ENCODE measurements around the gene USP26.
"Not testable (repeated sequence)": the region's sequence is repeated elsewhere in the genome, so short reads cannot be mapped to it uniquely, and the experiment has no call there.

Gene USP26

DNA sequence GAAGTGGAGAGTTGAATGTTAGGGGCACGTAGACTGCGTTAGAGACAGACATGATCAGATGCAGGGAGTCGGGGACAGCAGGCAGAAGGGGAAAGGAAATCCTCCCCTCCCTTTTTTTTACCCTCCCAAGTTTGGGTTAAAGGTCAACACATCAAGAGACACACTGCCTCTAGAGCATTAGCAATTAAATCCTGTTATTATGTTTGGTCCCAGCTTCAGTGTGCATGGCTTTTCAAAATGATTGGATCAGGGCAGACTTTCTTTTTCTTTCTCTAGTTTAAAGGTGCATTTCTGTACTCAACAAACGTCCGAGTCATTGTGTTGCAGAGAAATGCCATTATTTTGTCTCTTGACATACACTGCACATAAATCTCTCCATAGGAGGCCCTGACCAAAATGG, 63.9 kb downstream of the USP26 start:
- DNase-seq (ENCODE audit: insufficient read length, low spot score) (no peak), FAIRE-seq (no peak)

DNA sequence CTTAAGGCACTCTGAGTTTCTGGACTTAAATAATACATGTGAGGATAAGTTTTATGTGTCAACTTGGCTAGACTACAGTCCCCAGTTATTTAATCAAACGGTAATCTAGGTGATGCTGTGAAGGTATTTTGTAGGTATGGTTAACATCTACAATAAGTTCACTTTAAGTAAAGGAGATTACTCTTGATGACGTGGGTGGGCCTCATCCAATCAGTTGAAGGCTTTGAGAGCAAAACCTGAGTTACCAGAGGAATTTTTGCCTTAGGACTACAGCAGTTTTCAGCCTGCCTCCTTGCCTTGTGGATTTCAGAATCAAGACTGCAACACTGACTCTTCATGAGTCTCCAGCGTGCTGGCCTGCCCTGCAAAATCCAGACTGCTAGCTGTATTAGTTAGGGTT, 78.7 kb downstream of the USP26 start:
- FAIRE-seq (no peak), DNase-seq (ENCODE audit: insufficient read length, low spot score) (no peak)

DNA sequence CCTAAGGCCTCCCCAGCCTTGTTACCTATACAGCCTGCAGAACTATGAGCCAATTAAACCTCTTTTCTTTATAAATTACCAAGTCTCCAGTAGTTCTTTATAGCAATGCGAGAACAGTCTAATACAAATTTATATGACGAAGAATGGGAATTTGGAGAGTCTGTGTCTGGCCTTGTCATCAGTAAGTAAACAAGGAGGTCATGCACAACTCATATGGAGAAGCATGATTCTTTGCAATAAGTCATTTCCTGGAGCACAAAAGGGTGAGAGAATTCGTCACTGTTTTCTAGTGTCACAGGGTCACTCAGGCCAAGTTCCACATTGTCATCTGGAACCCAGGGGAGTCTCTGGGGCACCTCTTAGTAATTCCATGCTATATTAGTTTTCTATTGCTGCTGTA, 89.5 kb downstream of the USP26 start:
- no peak for DNase-seq (ENCODE audit: insufficient read length, low spot score)
- no peak for FAIRE-seq

DNA sequence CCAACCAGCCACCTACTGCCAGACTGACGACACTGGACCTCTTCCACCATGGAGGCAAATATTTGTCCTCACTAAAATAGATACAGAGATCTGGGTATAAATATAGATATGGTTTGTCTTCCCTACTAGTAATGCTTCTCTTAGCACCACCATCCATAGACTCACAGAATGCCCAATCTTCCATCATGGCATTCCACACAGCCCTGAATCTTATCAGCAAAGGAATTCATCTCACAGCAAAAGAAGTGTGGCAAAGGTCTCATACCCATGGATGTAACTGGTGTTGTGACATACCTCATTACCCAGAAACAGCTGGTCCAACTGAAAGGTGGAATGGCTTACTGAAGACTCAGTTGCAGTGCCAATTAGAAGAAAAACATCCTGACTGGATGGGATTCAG, 91.3 kb downstream of the USP26 start:
- DNase-seq (ENCODE audit: insufficient read length, low spot score) = no peak
- no peak for FAIRE-seq

DNA sequence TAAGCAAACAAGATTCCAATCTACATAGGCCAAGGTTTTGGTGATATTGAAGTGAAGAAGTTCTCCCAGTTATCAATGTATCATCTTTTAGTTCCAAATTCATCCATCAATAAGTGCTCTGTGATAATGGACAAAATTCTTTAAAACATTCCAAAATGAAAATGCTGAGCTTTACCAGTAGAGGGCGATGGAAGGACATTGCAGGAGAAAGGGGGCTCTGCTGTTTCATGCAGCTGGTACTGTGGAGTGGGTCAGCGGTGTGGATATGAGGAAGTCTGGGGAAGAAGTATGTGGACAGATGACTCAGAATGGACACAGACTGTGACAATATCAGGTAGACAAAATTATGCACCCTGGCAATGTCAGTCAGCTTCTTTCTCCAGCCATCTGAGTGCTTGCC, 91.9 kb downstream of the USP26 start:
- no peak for FAIRE-seq
- DNase-seq (ENCODE audit: insufficient read length, low spot score) = no peak

DNA sequence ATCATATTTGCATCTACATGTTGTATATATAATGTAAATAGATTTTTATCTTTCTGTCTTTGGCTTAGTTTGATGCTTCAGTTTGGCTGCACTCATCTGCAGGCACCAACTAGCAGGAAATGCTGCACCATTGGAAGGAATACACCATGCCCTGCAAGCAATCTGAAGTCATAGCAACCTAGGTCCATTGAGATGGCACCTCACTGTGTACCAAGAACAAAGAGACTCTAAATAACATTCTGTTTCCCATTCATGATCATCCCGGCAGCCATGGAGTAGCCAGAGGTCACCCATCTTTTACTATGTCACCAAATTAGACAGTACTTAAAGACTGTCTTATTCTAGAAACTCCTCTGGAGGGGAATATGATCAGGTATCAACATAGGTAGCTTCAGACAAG, 97.7 kb downstream of the USP26 start:
- FAIRE-seq = no peak
- no peak for DNase-seq (ENCODE audit: insufficient read length, low spot score)

DNA sequence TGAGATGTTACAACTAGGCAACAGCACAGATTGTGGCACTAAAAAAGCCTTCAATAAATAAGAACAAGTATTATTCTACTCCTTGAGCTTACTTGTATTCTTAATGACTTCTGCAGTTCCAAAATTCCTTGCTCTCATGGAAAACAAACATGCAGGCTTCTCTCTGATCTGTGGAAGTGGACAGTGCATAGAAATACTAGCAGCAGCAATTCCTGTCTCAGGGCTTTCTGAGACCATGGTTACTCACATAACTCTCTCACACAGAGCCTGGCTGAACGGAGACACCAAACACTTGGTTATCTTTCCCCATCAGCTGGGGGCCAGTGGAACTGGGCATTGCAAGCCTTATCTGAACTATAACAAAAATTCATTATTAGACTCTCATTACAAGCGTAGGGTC, 106.1 kb downstream of the USP26 start:
- FAIRE-seq = no peak
- no peak for DNase-seq (ENCODE audit: insufficient read length, low spot score)

DNA sequence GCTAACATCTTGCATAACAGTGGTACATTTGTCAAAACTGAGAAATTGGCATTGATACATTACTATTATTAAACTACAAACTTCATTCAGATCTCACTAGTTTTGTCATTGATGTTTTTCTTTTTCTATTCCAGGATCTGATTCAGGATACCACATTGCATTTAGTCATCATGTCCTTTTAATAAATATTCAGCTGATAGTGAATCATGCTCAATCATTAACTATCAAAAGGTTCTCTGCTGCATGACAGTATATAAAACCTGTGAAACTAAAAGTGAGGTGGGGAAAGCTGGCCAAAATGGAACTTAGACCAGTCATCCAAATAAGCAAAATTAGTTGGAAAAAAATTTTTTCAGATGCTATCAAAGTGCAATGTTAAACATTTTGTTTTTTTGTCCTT, 110.4 kb downstream of the USP26 start:
- FAIRE-seq (no peak), DNase-seq (ENCODE audit: insufficient read length, low spot score) (no peak)

DNA sequence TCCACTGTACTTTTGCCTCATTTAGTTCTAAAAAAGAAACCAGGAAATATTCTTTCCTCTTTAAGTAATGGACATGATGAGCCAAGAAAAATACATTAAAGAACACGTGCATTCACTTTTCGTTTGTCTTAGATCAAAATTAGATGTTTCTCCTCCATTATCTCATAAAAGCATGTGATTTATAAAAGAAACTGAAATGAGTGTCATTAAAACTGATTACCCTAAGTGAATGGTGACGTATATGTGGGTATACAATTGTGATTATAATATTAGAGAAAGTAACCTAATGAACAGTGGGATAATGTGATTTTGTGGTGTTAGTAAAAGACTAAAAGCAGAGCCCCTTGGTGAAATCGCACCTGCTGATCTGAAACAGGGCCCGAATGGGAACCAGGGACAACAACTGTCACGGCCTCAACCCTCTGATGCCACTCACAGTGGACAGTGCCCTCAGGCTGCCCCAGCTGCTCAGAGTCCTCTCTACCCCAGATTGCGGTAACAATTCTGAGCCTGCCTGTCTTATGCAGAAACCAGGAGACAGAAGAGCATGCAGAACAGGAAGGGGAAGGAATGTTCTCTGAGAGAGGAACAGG, 112.8 kb downstream of the USP26 start:
- DNase-seq (ENCODE audit: insufficient read length, low spot score) (no peak), FAIRE-seq (no peak)

DNA sequence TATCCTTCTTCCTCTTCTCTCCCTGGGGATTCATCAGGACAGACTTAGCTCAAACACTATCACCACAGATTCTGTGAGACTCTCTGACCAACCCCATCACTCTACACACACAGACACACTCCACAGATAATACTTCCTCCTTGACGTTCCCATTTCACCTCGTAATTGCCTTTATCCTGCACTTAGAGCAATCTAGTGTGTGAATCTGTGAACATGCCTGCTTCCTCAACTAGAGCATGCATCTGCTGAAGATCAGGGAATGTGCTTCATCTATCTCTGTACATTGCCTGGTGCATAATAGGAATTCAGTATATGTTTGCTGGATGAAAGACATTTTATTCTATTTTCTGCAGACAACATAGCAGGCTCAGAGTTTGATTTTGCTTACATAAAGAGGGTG, 113.4 kb downstream of the USP26 start:
- DNase-seq (ENCODE audit: insufficient read length, low spot score) (no peak), FAIRE-seq (no peak)

DNA sequence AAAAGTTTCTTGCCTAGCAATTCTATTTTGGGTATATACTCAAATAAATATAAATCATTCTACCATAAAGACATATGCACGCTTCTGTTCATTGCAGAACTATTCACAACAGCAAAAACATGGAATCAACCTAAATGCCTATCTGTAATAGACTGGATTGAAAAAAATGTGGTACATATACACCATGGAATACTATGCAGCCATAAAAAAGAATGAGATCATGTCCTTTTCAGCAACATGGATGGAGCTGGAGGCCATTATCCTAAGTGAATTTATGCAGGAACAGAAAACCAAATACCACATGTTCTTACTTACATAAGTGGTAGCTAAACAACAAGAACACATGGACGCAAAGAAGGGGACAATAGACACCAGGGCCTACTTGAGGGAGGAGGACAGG, 116.9 kb downstream of the USP26 start:
- not testable (repeated sequence) for DNase-seq (ENCODE audit: insufficient read length, low spot score); FAIRE-seq

All from HTR-8/SVneo (cell line).